Neural cell (in vitro differentiated cells): ENCODE measurements around the gene ABCF2. TPM values are rescaled to one million over a fixed set of nuclear protein-coding genes. Genes with fewer than 3 reads are reported as not detected.

Source experiments
- H2AFZ ChIP-seq: fragments of 200-600, 300-800 bp; sonication (generic), shearing (Covaris generic); 2 replicates; pipeline ENCODE4 v1.6.0; 2014; ENCODE audit warnings: low read depth, mild to moderate bottlenecking, antibody characterized with exemption, low read length, moderate library complexity
- H3F3A ChIP-seq: fragments of 200-600 bp; shearing (Covaris generic); 2 replicates; pipeline ENCODE4 v1.6.1; 2016; ENCODE audit warnings: mild to moderate bottlenecking, moderate library complexity, mixed read lengths, antibody characterized with exemption, low read length; ENCODE audit not compliant: insufficient read depth, poor library complexity, severe bottlenecking
- H3K27ac ChIP-seq: fragments of 200-600, 300-800 bp; sonication (generic), shearing (Covaris generic); 2 replicates; pipeline ENCODE4 v1.5.1; 2014; ENCODE audit warnings: mild to moderate bottlenecking, low read length, moderate library complexity
- H3K27me3 ChIP-seq: fragments of 300-800, 200-600 bp; sonication (generic), shearing (Covaris generic); 2 replicates; pipeline ENCODE4 v1.6.0; 2014; ENCODE audit warnings: mild to moderate bottlenecking, low read depth, low read length, moderate library complexity; ENCODE audit not compliant: insufficient read depth
- H3K36me3 ChIP-seq: fragments of 300-800, 200-600 bp; sonication (generic), shearing (Covaris generic); 2 replicates; pipeline ENCODE4 v1.5.1; 2014; ENCODE audit warnings: mild to moderate bottlenecking, antibody characterized with exemption, low read length, moderate library complexity; ENCODE audit not compliant: insufficient read depth
- H3K4me2 ChIP-seq: fragments of 300-800, 200-600 bp; sonication (generic), shearing (Covaris generic); 2 replicates; pipeline ENCODE4 v1.6.0; 2014; ENCODE audit warnings: mild to moderate bottlenecking, low read length
- H3K4me3 ChIP-seq: fragments of 300-800, 200-600 bp; sonication (generic), shearing (Covaris generic); 2 replicates; pipeline ENCODE4 v1.5.1; 2014; ENCODE audit warnings: mild to moderate bottlenecking, low read length, moderate library complexity
- H3K79me2 ChIP-seq: fragments of 200-600 bp; shearing (Covaris generic); replicated peaks from 2 replicates; pipeline ENCODE4 v1.6.0; 2014; ENCODE audit warnings: mild to moderate bottlenecking, low read length, moderate library complexity; ENCODE audit not compliant: insufficient read depth
- H3K9ac ChIP-seq: fragments of 300-800, 200-600 bp; sonication (generic), shearing (Covaris generic); 2 replicates; pipeline ENCODE4 v1.6.1; 2016; ENCODE audit warnings: mild to moderate bottlenecking, low read length, mixed read lengths
- H3K9me2 ChIP-seq: fragments of 200-600 bp; shearing (Covaris generic); 2 replicates; pipeline ENCODE4 v1.6.1; 2016; ENCODE audit warnings: mild to moderate bottlenecking, low read length, mixed read lengths; ENCODE audit not compliant: insufficient read depth
- H3K9me3 ChIP-seq: fragments of 200-600, 300-800 bp; sonication (generic), shearing (Covaris generic); 2 replicates; pipeline ENCODE4 v1.6.1; 2016; ENCODE audit warnings: mild to moderate bottlenecking, mixed run types, low read length, moderate library complexity, mixed read lengths
- H4K20me1 ChIP-seq: fragments of 200-600 bp; shearing (Covaris generic); 2 replicates; pipeline ENCODE4 v1.6.1; 2016; ENCODE audit warnings: mild to moderate bottlenecking, mixed run types; ENCODE audit not compliant: insufficient read depth
- EP300 ChIP-seq: fragments of 450-650 bp; conservative IDR thresholded peaks from 2 replicates; pipeline ENCODE4 v1.6.1; 2014; ENCODE audit warnings: antibody characterized with exemption, mild to moderate bottlenecking, moderate library complexity; ENCODE audit not compliant: poor library complexity, severe bottlenecking
- EZH2 ChIP-seq: fragments of 200-600, 300-800 bp; shearing (Covaris generic), sonication (generic); IDR thresholded peaks from 2 replicates; pipeline ENCODE4 v1.6.1; 2014; ENCODE audit warnings: antibody characterized with exemption, low read length, borderline replicate concordance, mild to moderate bottlenecking; ENCODE audit not compliant: insufficient read depth, poor library complexity, severe bottlenecking
- MXI1 ChIP-seq: fragments of 450-650 bp; conservative IDR thresholded peaks from 2 replicates; pipeline ENCODE4 v1.6.1; 2014; ENCODE audit warnings: antibody characterized with exemption, mild to moderate bottlenecking; ENCODE audit not compliant: poor library complexity, severe bottlenecking
- POLR2AphosphoS5 ChIP-seq: IDR thresholded peaks from 2 replicates; pipeline ENCODE4 v1.6.1; 2012
- RAD21 ChIP-seq: fragments of 450-650 bp; conservative IDR thresholded peaks from 2 replicates; pipeline ENCODE4 v1.6.1; 2014; ENCODE audit warnings: antibody characterized with exemption, mild to moderate bottlenecking, moderate library complexity
- REST ChIP-seq: IDR thresholded peaks from 2 replicates; pipeline ENCODE4 v1.6.1; 2012; ENCODE audit warnings: borderline replicate concordance
- SMC3 ChIP-seq: fragments of 450-650 bp; conservative IDR thresholded peaks from 2 replicates; pipeline ENCODE4 v1.6.1; 2014; ENCODE audit warnings: antibody characterized with exemption, mild to moderate bottlenecking, moderate library complexity; ENCODE audit not compliant: poor library complexity
- TAF1 ChIP-seq: IDR thresholded peaks from 2 replicates; pipeline ENCODE4 v1.6.1; 2012; ENCODE audit warnings: low read depth
- polyA minus RNA-seq: library from RNA; depleted of rRNA, polyadenylated mRNA; stranded (reverse); fragments of >200 nt; gene quantifications from 2 replicates; pipeline ENCODE4 v1.2.3, GENCODE V29; 2014
- polyA plus RNA-seq: library from polyadenylated mRNA; depleted of rRNA; stranded (reverse); fragments of >200 nt; gene quantifications from 2 replicates; pipeline ENCODE4 v1.2.3, GENCODE V29; 2014
- TF ChIP-seq, protein P1 (sequence below): fragments of 450-650 bp; IDR thresholded peaks from 2 replicates; pipeline ENCODE4 v1.5.1; 2014; ENCODE audit warnings: antibody characterized with exemption, mild to moderate bottlenecking, moderate library complexity; ENCODE audit not compliant: poor library complexity, severe bottlenecking

The ABCF2 gene
- polyA plus RNA-seq (32.7 and 45.8 TPM in 2 replicates), polyA minus RNA-seq (37.7 and 39.2 TPM in 2 replicates)

DNA sequence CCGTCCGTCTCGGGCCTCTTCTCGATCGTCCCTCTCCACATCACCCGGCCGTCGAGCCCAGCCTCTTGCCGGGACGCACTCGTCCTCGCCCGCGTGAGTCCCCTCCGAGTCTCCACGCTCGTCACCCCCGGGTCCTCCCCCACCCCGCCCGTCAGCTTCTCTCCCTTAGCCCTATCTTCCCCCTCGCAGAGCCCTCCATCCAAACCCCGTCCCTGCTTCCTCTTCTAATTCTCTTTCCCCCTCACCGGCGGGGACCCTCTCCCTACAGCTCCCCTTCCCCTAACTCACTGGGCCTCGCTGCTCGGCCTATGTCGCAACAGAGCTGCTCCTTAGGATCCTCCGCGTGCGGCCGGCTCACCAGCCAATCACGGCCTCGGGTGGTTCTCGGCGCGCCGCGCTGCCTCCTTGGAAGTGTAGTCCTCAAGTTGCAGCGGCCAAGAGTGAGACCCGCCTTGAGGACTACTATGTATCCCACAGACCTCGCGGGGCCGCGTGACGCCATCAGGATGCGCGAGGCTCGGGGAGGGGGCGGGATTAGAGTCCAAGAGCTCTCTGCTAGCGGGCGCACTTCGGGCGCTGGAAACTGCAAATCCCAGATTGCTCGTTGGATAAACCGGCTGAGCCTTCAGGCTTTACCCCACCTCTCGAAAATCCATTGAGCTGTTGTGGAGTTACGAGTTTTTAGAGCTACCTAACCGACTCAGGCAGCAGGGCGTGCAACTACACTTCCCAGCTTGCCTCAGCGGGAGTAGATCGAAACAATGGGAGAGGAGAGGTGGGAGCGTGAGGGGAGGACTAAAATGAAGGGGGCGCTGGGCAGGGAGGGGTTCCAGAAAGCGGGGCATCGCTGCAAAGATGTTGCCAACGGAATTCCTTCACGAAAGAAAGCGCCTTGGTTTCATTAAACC, at the start of gene ABCF2:
Gene ABCF2 (minus strand): TSS at position 331 of the 908 bp plus-strand sequence. CDS start 747 bp downstream, outside the sequence.
- Histone ChIP-seq H3K9me2 (no peaks in the 10 kb centered on the region), H3K36me3 (no peaks in the 10 kb centered on the region), H3K9ac (peak within 1 kb of the TSS; percentile 76), H3F3A (peaks cover 3% of the 10 kb centered on the region), H2AFZ (peak within 1 kb of the TSS; percentile 71), H3K9me3 (no peaks in the 10 kb centered on the region), H3K27ac (peak within 1 kb of the TSS; percentile 90), H3K4me2 (peak within 1 kb of the TSS; percentile 94), H3K4me3 (peak within 1 kb of the TSS; percentile 96), H3K79me2 (peaks cover 16% of the 10 kb centered on the region), H3K27me3 (no peaks in the 10 kb centered on the region), H4K20me1 (no peaks in the 10 kb centered on the region)
- TF ChIP-seq EZH2 (no peak), REST (peak; percentile 82), EP300 (peak; percentile 34), POLR2AphosphoS5 (peak; percentile 79), SMC3 (peak; percentile 12), MXI1 (peak; percentile 96), TAF1 (peak; percentile 62), RAD21 (peak; percentile 17)
- TF ChIP-seq, protein P1, sequence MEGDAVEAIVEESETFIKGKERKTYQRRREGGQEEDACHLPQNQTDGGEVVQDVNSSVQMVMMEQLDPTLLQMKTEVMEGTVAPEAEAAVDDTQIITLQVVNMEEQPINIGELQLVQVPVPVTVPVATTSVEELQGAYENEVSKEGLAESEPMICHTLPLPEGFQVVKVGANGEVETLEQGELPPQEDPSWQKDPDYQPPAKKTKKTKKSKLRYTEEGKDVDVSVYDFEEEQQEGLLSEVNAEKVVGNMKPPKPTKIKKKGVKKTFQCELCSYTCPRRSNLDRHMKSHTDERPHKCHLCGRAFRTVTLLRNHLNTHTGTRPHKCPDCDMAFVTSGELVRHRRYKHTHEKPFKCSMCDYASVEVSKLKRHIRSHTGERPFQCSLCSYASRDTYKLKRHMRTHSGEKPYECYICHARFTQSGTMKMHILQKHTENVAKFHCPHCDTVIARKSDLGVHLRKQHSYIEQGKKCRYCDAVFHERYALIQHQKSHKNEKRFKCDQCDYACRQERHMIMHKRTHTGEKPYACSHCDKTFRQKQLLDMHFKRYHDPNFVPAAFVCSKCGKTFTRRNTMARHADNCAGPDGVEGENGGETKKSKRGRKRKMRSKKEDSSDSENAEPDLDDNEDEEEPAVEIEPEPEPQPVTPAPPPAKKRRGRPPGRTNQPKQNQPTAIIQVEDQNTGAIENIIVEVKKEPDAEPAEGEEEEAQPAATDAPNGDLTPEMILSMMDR, result no peak

GRCh38 chr7:151275813-151276577, 49.0 kb upstream of the ABCF2 start:
- peak overlapping the region; percentile 64 for H3K9ac ChIP-seq
- TF ChIP-seq POLR2AphosphoS5, result no peak
- TF ChIP-seq EP300, result no peak
- TF ChIP-seq REST, result no peak
- no peak for TF ChIP-seq TAF1
- no peak for TF ChIP-seq MXI1
- no peak for TF ChIP-seq SMC3
- H3K36me3 ChIP-seq, result no peaks in the 10 kb centered on the region
- H3K27me3 ChIP-seq, result no peaks in the 10 kb centered on the region
- no peaks in the 10 kb centered on the region for H4K20me1 ChIP-seq
- peak overlapping the region; percentile 70 for H3K4me3 ChIP-seq
- no peaks in the 10 kb centered on the region for H3K9me3 ChIP-seq
- H2AFZ ChIP-seq, result no peak overlapping the region
- H3F3A ChIP-seq, result no peaks in the 10 kb centered on the region
- peak overlapping the region; percentile 37 for H3K4me2 ChIP-seq
- no peaks in the 10 kb centered on the region for H3K79me2 ChIP-seq
- H3K27ac ChIP-seq, result no peak overlapping the region
- H3K9me2 ChIP-seq, result no peaks in the 10 kb centered on the region
